IPS-NIHi11 (cell line): ENCODE results near the gene ANO2.

Experiments
- DNase-seq: peaks from one replicate; pipeline ENCODE4 v3.0.0; 2012; ENCODE audit warnings: mixed read lengths, low spot score

Gene ANO2

DNA sequence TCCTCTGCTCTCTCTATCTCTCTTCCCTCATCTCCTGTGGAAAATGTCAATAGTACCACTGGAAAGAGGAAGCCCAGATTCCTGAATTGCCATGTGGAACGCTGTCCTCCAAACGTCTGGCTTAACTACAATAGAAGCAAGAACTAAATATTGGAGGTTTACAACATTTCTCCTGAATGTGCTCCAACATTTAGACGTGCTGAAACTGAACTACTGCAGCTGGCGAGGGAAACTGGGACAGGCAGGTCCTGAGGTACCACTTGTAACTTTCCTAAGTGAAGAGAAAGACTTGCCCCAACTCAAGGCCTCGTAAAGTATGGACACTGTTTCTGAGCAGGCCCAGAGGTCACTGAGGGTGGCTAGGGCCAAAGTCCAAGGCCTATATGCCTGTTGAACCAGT, 325.4 kb downstream of the ANO2 start:
- DNase-seq: no peak

DNA sequence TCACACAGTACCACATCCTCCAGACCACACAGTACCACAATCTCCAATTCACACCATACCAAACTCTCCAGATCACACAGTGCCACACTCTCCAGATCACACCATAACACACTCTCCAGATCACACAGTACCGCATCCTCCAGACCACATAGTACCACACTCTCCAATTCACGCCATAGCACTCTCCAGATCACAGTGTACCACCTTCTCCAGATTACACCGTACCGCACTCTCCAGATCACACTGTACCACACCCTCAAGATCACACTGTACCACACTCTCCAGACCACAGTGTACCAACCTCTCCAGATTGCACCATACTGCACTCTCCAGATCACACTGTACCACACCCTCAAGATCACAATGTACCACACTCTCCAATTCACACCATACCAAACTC, 328.2 kb downstream of the ANO2 start:
- no peak for DNase-seq

DNA sequence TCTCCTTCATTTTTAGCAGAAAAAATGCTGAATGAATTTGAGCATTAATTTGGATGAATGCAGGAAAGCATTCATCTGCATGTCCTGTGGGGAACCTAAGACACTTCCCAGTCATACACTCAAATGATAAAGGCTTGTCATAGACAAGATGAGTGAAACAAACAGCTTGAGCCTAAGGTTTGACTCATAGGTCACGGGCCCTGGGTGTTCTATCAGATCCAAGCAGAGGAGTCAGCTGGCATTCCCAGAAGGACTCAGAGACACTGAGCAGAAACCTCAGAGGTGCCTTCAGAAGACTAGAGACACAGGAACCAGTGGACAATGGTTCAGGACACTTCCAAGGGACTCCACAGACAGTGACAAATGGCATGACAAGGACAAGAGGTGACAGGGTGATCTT, 329.3 kb downstream of the ANO2 start:
- DNase-seq: no peak

DNA sequence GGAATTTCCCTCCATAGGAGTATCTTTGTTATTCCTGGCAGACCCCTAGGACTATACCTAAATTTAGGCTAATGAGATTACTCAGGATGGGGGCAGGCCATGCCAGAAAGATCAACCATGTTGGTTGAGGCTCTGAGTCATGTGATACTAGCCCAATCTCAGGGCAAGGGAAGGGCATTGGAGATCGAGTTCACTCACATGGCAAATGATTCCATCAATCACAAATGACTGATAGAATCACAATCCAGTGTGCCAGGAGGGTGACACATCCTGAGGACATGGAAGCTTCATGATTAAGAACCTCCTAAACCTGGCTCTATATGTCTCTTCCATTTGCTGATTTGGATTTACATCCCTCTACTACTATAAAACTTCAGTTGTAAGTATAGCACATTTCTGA, 330.8 kb downstream of the ANO2 start:
- no peak for DNase-seq

DNA sequence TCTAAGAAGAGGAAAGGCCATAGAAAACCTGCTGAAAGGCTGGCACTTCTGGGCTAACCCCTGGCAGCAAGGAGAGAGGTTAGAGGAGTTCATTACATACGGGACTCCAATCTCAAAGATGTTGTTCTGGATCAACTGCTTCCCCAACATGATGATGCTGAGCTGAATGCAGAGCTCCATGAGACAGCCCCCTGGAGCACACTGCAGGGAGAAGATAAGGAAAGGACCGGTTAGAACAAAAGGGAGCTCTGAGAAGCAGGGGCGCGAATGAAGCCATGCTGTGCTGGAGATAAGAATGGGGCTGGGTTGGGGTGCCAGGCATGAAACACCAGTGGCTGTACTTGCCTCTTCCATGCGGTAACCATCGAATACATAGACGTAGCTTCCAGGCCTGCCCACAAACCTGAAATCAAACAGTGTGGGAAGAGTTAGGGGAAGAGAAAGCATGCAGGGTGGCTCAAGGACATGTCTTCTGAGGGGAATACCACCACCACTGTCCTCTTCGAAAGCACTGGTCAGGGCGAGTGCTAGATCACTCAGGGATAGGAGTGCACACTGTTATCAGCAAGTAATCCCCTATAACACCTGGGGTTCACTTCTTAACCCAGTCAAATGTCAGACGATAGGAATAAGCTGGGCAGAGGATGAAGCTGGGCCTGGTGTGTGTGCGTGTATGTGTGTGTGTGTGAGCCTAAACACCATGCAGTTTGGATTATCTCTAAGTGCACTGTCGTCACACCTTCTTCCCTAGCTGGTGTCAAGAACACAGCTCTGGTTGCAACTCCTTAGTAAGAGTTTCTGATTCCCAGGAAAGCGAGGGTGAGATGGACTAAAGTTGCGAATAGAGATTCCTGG, 332.3 kb downstream of the ANO2 start:
- DNase-seq: no peak

GRCh38 chr12:5611162-5611561, 333.9 kb downstream of the ANO2 start:
- no peak for DNase-seq

- no peak for DNase-seq
Observed at GRCh38 chr12:5599378-5599777, 345.7 kb downstream of the ANO2 start.

GRCh38 chr12:5593998-5594397, 351.1 kb downstream of the ANO2 start:
- DNase-seq: no peak

GRCh38 chr12:5593086-5593485, 352.0 kb downstream of the ANO2 start:
- no peak for DNase-seq

DNA sequence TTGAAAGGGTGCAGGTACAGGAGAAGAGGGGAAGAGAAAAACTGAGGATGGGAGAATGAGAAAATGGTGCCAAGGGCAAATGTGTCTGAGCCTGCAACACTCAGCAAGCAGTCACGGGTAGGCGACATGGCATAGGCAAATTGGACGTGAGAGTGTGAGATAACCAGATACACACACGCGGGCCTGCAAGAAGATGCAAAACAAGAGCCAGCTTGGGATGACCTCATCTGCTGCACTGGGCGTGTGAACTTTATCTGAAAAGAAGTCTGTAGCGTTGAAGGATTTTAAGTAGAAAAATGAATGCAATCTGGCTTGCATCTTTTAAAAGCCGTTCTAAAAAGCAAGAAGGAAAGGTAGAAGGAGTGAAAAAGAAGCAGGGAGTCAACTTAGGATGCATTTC, 352.7 kb downstream of the ANO2 start:
- DNase-seq: no peak

- no peak for DNase-seq
Observed at GRCh38 chr12:5590316-5590715, 354.7 kb downstream of the ANO2 start.

DNA sequence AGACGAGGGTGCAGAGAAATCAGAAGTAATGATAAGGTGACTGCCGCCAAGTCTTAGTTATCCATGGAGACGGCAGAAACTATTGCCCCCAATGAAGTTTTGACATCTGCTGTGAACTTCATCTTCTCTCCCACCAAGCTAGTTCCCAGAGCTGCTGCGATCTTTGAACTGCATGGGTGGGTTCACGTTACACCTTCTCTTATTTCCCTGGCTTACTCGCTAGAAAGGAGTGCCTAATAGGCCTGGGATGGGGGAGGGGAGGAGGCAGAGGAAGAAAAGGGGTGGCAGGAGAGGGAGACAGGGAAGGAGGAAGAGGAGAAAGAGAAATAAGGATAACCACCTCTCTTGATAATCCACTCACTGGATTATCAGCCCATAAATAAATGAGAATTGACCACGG, 356.0 kb downstream of the ANO2 start:
- DNase-seq: no peak

- no peak for DNase-seq
Observed at GRCh38 chr12:5588591-5588990, 356.5 kb downstream of the ANO2 start.

DNA sequence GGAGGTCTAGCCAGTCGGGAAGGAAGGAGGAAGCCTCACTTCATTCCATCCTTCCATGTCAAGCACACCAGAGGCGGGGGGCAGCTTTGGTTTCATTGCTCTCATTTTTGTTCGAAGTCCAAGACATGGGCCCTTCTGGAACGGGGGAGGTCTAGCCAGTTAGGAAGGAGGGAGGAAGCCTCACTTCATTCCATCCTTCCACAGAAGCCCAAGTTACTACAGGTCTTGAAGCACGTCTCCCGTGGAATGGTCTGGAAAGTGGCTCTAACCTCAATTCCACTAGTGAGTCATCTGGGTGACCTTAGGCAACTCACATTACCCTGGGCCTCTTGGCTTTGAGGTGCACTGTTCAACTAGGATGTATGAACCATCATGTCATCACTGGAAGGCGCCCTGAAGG, 356.9 kb downstream of the ANO2 start:
- no peak for DNase-seq

GRCh38 chr12:5587711-5588121, 357.3 kb downstream of the ANO2 start:
- peak; percentile 79 for DNase-seq

- DNase-seq: no peak
Observed at GRCh38 chr12:5586201-5586600, 358.9 kb downstream of the ANO2 start.

DNA sequence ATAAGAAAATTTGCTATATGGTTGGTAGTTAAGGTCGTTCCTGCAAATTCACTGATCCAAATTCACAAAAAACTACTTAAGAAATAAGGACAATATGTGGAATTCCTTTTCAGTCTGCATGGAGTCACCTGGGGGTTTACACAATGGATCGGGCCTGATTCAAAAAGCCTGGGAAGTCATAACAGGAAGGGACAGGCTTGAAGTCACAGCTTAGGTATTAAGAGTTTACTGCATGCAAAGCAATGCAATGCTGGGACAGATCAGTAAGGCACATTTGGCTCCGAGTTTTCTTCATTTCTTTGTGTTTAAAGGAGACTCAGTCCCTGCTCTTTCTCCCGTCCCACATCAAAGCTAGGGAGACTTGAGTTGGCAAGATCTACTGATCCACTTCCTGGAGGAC, 359.9 kb downstream of the ANO2 start:
- no peak for DNase-seq

GRCh38 chr12:5584412-5585175, 360.5 kb downstream of the ANO2 start:
- DNase-seq: no peak

DNA sequence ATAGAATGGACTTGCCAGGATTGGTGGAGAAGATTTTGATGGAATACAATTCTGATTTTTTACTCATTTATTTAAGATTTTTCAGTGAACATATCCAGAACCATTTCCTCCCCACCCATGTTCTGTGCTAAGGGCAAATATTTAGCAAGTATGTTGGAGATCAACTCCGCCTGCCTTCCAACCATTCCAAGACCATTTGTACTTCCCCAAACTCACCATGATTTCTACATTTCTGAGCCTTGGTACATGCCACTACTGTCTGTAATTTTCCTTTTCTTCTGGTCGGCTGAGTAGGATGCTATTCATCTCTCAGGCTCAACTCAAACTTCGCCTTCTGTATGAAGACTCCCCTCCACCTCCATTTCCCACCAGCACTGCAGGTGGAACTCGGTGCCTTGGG, 362.5 kb downstream of the ANO2 start:
- no peak for DNase-seq

- no peak for DNase-seq
Observed at GRCh38 chr12:5582018-5582417, 363.0 kb downstream of the ANO2 start.

- DNase-seq: no peak
Observed at GRCh38 chr12:5581616-5582015, 363.4 kb downstream of the ANO2 start.

- DNase-seq: no peak
Observed at GRCh38 chr12:5581019-5581418, 364.0 kb downstream of the ANO2 start.

GRCh38 chr12:5578775-5579174, 366.3 kb downstream of the ANO2 start:
- no peak for DNase-seq

DNA sequence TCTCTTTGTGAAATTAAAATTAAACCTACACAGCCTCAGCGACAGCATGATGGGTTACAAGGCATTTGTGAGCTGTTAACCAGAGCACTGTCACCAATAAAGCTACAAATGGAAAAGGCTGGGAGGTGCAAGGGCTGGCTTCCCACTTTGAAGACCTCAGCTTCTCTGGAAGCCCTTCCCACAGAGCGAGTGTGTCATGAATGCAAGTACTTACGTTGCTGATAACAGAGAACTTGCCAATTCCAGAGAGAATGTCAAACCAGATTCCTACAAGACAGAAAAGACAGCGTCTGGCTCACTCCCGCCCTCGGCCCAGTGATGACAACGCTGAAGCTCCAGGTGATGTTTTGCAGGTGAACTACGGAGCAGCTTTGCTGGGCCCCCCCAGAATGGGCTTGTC, 367.3 kb downstream of the ANO2 start:
- no peak for DNase-seq
